Mucosa of rectum (tissue), 2 donors: Measurements from ENCODE around the gene TGM6.

ENCODE experiments used
- H3K27ac ChIP-seq, 2 donors: one replicate each; pipeline ENCODE4 v1.7.0; 2013; ENCODE audit warnings: inconsistent platforms in 2 of 2, low read depth in 2 of 2, low read length in 2 of 2
- H3K27me3 ChIP-seq, 2 donors: one replicate each; pipeline ENCODE4 v1.7.0; 2013; ENCODE audit warnings: low read length in 2 of 2; ENCODE audit not compliant: control insufficient read depth in 2 of 2, insufficient read depth in 2 of 2
- H3K36me3 ChIP-seq, 2 donors: one replicate each; pipeline ENCODE4 v1.7.0; 2013; ENCODE audit warnings: low read length in 2 of 2; ENCODE audit not compliant: control insufficient read depth in 2 of 2, insufficient read depth in 2 of 2
- H3K4me1 ChIP-seq, 2 donors: one replicate each; pipeline ENCODE4 v1.7.0; 2013; ENCODE audit warnings: low read length in 2 of 2, mild to moderate bottlenecking in 1 of 2; ENCODE audit not compliant: control insufficient read depth in 2 of 2, insufficient read depth in 2 of 2
- H3K4me3 ChIP-seq, 2 donors: one replicate each; pipeline ENCODE4 v1.7.0; 2013; ENCODE audit warnings: low read length in 2 of 2
- H3K9ac ChIP-seq, 2 donors: one replicate each; pipeline ENCODE4 v1.7.0; 2013; ENCODE audit warnings: low read length in 2 of 2, low read depth in 1 of 2, mild to moderate bottlenecking in 1 of 2
- H3K9me3 ChIP-seq, 2 donors: one replicate each; pipeline ENCODE4 v1.7.0; 2013; ENCODE audit warnings: low read length in 2 of 2; ENCODE audit not compliant: control insufficient read depth in 2 of 2
- donor health status: healthy.
- donor health status: Normal muscosa, but diverticular disease.

Gene TGM6

DNA sequence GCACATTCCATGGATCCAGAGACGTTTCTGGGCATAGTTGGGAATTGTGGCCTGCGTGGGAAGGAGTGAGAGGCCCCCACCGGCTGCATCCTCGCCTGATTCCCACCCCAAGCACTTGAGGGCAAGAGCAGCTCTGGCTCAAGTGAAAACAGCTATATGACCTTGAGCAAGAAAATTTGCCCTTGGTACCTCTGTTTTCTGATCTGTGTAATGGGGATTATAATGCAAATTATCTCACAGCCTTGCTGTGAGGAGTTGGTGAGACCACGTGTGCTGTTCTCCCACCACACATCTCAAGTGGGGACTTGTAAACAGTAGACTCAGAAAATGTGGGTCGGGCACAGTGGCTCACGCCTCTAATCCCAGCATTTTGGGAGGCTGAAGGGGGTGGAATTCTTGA, 602 bp downstream of the TGM6 start:
- Histone ChIP-seq H3K4me1 (no peaks in the 10 kb centered on the region), H3K36me3 (no peaks in the 10 kb centered on the region), H3K9ac (no peak overlapping the region), H3K4me3 (no peak overlapping the region), H3K27ac (no peak overlapping the region), H3K9me3 (no peaks in the 10 kb centered on the region), H3K27me3 (no peaks in the 10 kb centered on the region)

DNA sequence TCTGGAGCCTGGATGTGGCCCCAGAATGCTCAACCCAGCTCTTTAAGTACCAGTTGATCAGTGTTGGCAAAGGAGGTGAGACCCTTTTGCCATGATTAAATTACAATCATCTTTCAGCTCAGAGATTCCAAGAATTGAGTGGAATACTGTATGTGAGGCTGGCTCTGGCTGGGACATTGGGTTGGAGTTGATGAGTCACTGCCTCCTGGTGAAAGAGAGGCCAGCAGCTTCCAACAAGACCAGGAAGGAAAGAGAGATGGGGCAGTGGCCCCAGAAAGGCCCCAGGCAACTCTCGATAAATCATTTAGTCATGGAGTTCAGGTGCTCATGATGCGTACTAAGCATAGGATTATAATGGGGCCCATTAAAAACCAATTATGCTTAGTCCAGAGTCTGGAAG, 2.1 kb downstream of the TGM6 start:
- Histone ChIP-seq H3K9ac (no peak overlapping the region), H3K4me3 (no peak overlapping the region), H3K27ac (no peak overlapping the region), H3K36me3 (no peaks in the 10 kb centered on the region), H3K9me3 (no peaks in the 10 kb centered on the region), H3K27me3 (no peaks in the 10 kb centered on the region), H3K4me1 (no peaks in the 10 kb centered on the region)

DNA sequence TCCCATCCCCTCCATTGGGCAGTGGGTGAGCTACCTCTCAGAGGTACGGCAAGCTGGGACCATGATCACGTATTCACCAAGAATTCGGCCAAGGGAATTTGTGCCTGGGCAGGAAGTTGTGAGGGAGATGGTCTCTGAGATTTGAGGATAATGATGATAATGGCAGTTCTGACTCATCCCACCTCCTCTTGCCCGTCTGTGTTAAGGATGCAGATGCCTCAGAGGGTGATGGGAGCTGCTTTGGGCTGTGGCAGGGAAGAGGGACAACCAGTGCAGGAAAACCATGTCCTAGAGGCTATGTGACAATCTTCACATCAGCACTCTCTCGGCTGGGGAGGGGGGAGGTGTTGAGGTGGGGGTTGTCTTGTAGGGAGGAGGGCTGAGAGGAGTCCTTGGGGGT, 4.3 kb downstream of the TGM6 start:
- Histone ChIP-seq H3K27ac (no peak overlapping the region), H3K36me3 (no peaks in the 10 kb centered on the region), H3K9me3 (peaks cover 0 to 2% of the 10 kb centered on the region in 2 donors)

DNA sequence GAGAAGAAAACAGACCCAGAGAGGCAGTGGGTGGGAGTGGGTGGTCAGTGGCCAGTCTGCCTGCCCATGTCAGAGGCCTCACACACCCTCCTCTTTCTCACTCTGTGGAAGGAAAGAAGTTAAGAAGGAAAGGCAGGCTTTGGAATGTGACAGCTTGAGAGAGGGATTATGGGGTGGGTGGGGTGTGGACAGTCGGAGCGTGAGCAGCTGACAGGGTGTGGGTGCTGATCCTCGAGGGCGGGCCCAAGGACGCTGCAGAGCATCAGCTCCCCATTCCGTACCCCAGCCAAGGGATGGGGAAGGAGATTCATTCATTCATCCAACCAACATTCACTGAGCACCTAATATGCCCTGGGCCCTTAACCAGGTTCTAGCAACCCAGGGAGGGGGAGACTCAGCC, 4.8 kb downstream of the TGM6 start:
- Histone ChIP-seq H3K27me3 (no peaks in the 10 kb centered on the region), H3K36me3 (no peaks in the 10 kb centered on the region), H3K4me3 (no peak overlapping the region), H3K9ac (no peak overlapping the region), H3K9me3 (peaks cover 0 to 2% of the 10 kb centered on the region in 2 donors), H3K4me1 (no peaks in the 10 kb centered on the region), H3K27ac (no peak overlapping the region)

More for the DNA sequence above, 4.3 kb downstream of the TGM6 start:
- no peaks in the 10 kb centered on the region for H3K4me1 ChIP-seq
- H3K9ac ChIP-seq = no peak overlapping the region
- no peaks in the 10 kb centered on the region for H3K27me3 ChIP-seq
- no peak overlapping the region for H3K4me3 ChIP-seq

DNA sequence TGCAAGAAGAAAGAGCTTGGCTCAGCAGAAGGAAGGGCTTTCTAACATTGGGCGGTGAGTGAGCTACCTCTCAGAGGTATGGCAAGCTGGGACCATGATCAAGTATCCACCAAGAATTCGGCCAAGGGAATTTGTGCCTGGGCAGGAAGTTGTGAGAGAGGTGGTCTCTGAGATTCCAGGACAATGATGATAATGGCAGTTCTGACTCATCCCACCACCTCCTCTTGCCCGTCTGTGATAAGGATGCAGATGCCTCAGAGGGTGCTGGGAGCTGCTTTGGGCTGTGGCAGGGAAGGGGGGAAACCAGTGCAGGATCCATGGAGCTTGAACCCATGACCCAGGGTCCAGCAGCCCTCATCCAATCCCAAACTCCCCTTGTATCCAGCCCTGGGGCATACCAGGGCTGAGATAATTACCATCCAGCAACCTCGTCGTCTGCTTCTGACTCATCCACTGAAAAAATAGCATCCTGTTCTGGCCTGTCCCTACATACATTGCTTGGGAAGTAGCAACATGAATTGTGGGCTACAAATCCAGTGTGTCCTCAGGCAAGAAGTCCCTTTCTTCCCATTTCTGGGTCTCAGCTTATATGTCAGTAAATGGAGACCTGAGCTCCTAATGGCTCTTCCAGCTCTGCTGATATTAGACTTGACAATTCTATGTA, 5.9 kb downstream of the TGM6 start:
- H3K4me3 ChIP-seq = no peak overlapping the region
- H3K9me3 ChIP-seq = peaks cover 0 to 2% of the 10 kb centered on the region in 2 donors
- no peaks in the 10 kb centered on the region for H3K36me3 ChIP-seq
- no peak overlapping the region for H3K27ac ChIP-seq
- H3K27me3 ChIP-seq = no peaks in the 10 kb centered on the region
- no peak overlapping the region for H3K9ac ChIP-seq
- H3K4me1 ChIP-seq = no peaks in the 10 kb centered on the region

DNA sequence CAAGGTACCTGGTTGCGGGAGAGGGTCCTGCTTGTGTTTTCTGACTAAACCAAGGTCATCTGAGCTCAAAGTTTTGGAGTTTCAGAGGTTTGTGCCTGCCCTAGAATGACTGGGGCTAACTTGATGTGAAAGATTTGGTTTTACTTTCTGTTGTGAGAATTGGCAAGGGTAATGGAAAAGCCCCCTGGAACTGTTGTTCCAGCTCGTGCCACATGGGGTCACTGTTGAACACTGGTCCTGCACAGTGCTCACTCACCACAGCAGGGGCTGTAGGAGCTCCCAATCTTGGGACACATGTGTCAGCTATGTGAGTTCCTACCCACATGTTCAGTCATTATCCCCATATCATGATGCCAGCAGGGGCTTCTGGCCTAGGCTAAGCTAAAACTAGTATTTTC, 6.5 kb downstream of the TGM6 start:
- Histone ChIP-seq H3K9ac (no peak overlapping the region), H3K36me3 (no peaks in the 10 kb centered on the region), H3K4me3 (no peak overlapping the region), H3K27me3 (no peaks in the 10 kb centered on the region), H3K27ac (no peak overlapping the region), H3K9me3 (peaks cover 0 to 2% of the 10 kb centered on the region in 2 donors), H3K4me1 (no peaks in the 10 kb centered on the region)

DNA sequence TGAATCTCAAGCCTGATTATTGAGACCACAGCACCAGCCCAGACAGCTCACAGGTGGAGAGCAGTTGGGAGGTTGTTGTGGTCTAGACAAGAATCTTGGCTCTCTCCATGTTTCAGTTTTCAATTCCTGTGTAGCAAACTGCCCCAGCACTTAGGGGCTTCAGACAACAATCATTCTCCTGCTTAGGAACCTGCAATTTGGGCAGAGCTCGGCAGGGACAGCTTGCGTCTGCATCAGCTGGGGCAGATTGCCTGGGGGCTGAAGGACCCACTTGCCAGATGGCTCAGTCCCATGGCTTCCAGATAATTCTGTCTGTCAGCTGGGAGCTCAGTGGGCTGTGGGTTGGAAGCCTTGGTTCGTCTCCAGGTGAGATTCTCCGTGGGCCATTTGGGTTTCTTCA, 6.9 kb downstream of the TGM6 start:
- no peak overlapping the region for H3K27ac ChIP-seq
- H3K4me3 ChIP-seq = no peak overlapping the region

DNA sequence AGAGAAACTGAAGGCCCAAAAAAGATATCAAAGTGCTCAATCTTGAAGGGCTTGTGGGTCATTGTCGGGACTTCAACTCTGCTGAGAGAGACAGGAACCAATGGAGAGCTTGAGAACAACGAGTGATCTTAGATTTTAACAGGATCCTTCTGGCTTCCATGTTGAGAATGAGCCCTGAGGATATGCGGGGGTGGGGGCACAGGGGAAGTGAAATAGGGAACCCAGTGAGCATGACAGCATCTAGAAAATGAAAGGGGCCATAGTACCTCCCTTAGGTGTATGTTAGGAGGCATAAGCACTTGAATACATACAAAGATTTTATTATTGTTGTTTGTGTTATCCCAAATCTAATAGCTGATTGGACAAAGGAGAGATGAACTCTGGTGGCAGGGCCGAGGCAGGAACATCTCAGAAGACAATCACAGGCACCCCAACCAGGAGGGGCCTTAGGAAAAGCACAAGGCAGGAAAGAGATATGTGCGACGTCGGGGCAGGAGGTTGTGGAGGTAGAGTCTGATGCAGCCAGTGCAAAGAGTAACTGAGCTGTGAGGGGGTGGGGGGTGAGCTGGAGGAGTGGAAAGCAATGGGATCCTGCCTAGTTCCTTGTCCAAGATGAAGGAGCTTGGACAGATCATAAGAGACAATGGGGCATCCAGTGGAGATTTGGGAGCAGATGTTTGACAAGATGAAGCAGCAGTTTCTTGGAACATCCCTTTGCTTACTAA, 10.4 kb downstream of the TGM6 start:
- H3K27me3 ChIP-seq = peaks cover 0 to 2% of the 10 kb centered on the region in 2 donors
- H3K9ac ChIP-seq = no peak overlapping the region
- H3K9me3 ChIP-seq = peaks cover 0 to 2% of the 10 kb centered on the region in 2 donors
- H3K27ac ChIP-seq = no peak overlapping the region
- no peaks in the 10 kb centered on the region for H3K4me1 ChIP-seq
- H3K36me3 ChIP-seq = no peaks in the 10 kb centered on the region
- no peak overlapping the region for H3K4me3 ChIP-seq

More for the DNA sequence above, 6.9 kb downstream of the TGM6 start:
- no peaks in the 10 kb centered on the region for H3K27me3 ChIP-seq
- no peaks in the 10 kb centered on the region for H3K4me1 ChIP-seq
- H3K9ac ChIP-seq = no peak overlapping the region
- peaks cover 0 to 2% of the 10 kb centered on the region in 2 donors for H3K9me3 ChIP-seq
- no peaks in the 10 kb centered on the region for H3K36me3 ChIP-seq

DNA sequence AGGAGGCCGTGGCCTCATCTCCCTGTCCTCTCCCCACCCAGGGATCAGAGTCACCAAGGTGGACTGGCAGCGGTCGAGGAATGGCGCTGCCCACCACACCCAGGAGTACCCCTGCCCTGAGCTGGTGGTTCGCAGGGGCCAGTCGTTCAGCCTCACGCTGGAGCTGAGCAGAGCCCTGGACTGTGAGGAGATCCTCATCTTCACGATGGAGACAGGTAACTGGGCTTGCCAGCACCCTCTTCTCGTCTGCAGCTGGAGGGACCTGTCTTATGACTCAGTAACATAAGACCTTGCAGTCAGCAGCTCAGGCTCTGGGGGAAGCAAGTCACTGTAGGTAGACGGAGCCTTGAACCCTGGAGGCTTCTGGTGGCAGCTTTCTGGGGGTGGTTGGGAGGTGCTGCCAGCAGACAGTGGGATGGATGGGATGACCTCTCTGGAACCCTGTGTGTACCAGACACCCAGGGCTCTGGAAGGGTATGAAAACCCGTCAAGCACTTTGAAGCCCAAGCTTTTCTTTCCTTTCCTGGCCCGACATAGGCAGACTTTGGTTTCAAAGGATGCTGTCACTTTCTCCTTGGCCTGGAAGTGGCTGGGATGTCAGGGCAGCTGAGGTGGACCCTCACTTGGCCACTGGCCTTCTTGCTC, 13.8 kb downstream of the TGM6 start:
- Histone ChIP-seq H3K36me3 (no peaks in the 10 kb centered on the region), H3K4me3 (no peak overlapping the region), H3K27me3 (peaks cover 0 to 2% of the 10 kb centered on the region in 2 donors), H3K9ac (no peak overlapping the region), H3K9me3 (no peaks in the 10 kb centered on the region), H3K27ac (no peak overlapping the region), H3K4me1 (no peaks in the 10 kb centered on the region)

DNA sequence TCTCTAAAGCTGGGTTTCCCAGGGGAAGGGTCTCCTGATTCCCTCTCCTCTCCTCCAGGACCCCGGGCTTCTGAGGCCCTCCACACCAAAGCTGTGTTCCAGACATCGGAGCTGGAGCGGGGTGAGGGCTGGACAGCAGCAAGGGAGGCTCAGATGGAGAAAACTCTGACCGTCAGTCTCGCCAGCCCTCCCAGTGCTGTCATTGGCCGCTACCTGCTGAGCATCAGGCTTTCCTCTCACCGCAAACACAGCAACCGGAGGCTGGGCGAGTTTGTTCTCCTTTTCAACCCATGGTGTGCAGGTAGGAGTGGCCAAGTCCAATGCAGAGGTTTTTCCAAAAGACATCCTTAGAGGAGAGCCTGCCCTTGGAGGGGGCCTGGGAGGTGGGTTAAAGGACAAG, 14.4 kb downstream of the TGM6 start:
- Histone ChIP-seq H3K36me3 (no peaks in the 10 kb centered on the region), H3K9me3 (no peaks in the 10 kb centered on the region), H3K4me3 (no peak overlapping the region), H3K27ac (no peak overlapping the region), H3K9ac (no peak overlapping the region), H3K4me1 (no peaks in the 10 kb centered on the region), H3K27me3 (peaks cover 0 to 2% of the 10 kb centered on the region in 2 donors)
